ENCODE measurements around the gene COL4A6.

Gene COL4A6

DNA sequence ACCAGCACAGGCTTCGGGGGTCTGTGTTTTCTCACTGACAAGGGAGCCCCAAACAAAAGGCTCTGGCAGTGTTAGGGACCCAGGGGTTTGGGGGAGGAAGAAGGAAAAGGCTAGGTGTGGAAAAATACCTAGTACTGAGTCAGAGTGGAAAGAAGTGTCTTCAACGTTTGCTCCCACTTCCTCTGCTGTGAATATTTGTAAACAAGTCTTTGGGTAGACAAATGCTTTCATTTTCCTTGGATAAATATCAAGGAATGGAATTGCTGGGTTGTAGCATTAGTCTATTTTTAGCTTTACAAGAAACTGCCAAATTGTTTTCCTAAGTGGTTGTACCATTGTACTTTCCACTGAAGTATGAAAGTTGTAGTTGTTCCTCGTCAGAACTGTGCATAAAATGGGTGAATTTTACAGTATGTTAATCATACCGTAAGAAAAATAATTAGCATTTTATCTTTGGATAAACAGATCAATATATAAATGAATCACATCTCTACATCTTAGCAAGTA is 18.8 kb upstream of the COL4A6 start:
- H3K4me3 ChIP-seq (ENCODE audit: low read length) = no peak overlapping the region
- TF ChIP-seq, protein P1, sequence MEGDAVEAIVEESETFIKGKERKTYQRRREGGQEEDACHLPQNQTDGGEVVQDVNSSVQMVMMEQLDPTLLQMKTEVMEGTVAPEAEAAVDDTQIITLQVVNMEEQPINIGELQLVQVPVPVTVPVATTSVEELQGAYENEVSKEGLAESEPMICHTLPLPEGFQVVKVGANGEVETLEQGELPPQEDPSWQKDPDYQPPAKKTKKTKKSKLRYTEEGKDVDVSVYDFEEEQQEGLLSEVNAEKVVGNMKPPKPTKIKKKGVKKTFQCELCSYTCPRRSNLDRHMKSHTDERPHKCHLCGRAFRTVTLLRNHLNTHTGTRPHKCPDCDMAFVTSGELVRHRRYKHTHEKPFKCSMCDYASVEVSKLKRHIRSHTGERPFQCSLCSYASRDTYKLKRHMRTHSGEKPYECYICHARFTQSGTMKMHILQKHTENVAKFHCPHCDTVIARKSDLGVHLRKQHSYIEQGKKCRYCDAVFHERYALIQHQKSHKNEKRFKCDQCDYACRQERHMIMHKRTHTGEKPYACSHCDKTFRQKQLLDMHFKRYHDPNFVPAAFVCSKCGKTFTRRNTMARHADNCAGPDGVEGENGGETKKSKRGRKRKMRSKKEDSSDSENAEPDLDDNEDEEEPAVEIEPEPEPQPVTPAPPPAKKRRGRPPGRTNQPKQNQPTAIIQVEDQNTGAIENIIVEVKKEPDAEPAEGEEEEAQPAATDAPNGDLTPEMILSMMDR (conservative IDR thresholded peaks at IDR 0.05; ENCODE audit: low read depth, low read length) = no peak
- DNase-seq (ENCODE audit: low read depth) = no peak

DNA sequence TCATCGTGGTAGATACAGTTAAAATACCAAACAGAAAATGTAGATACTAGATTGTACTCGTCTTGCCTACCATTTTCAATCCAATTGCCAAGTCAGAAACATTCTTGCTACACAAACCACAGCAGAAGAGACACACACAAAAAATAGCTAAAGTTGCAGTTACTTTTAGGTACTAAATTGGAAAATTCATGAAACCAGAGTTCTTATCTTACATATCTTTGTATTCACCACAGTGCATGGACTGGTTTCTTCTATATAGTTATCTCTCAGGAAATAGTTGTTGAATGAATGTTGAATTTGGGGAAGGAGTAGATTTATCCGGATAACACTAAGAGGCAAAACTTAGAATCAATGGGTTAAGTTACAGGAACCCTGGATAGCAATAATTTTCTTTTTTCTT is 15.6 kb upstream of the COL4A6 start:
- TF ChIP-seq, protein P1 (conservative IDR thresholded peaks at IDR 0.05; ENCODE audit: low read depth, low read length) = no peak
- no peak overlapping the region for H3K4me3 ChIP-seq (ENCODE audit: low read length)
- no peak for DNase-seq (ENCODE audit: low read depth)

DNA sequence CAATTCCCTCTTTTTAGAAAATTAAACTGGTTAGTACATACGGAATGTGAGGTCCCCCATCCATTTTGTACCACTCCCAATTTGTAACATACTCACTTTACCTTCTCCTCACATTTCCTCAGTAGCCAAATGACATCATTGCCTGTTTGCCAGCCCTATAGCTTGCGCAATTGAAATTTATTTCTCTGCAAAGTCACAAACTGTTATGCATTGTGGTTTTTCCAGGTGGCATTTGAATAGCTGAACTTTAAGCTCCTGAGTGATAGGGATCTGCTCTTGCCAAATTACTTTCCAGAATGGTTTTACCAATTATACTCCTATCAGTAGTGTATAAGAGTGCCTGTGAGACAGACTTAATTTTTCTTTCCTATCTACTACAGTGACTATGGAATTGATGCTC is 9.1 kb upstream of the COL4A6 start:
- TF ChIP-seq, protein P1 (conservative IDR thresholded peaks at IDR 0.05; ENCODE audit: low read depth, low read length) = no peak
- no peak overlapping the region for H3K4me3 ChIP-seq (ENCODE audit: low read length)
- DNase-seq (ENCODE audit: low read depth) = no peak

DNA sequence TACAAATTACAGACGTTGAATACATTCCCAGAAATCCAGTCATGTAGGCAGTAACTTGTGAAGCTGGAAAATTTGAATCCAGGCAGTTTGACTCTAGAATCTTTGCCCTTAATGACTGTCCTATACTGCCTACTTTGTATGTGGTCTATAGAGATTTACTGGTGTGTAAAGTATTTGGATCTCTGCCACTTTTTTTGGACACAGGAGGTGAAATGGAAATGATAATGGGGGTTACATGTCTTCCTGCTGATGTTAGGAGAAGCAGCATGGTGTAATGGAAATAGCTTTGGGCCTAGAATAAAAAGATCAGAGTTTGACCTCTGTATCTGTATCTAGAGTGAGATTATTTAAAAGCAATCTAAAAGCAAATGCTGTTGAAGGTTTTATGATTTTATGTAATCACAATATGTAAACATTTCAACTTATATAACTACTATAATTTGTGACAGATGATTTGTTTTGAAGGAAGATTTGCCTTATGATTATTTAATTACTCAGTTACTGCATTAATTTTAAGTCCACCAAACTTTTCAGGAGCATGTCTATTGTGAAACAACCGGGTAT is 4.8 kb upstream of the COL4A6 start:
- DNase-seq (ENCODE audit: low read depth) = no peak
- no peak overlapping the region for H3K4me3 ChIP-seq (ENCODE audit: low read length)
- TF ChIP-seq, protein P1 (conservative IDR thresholded peaks at IDR 0.05; ENCODE audit: low read depth, low read length) = no peak

DNA sequence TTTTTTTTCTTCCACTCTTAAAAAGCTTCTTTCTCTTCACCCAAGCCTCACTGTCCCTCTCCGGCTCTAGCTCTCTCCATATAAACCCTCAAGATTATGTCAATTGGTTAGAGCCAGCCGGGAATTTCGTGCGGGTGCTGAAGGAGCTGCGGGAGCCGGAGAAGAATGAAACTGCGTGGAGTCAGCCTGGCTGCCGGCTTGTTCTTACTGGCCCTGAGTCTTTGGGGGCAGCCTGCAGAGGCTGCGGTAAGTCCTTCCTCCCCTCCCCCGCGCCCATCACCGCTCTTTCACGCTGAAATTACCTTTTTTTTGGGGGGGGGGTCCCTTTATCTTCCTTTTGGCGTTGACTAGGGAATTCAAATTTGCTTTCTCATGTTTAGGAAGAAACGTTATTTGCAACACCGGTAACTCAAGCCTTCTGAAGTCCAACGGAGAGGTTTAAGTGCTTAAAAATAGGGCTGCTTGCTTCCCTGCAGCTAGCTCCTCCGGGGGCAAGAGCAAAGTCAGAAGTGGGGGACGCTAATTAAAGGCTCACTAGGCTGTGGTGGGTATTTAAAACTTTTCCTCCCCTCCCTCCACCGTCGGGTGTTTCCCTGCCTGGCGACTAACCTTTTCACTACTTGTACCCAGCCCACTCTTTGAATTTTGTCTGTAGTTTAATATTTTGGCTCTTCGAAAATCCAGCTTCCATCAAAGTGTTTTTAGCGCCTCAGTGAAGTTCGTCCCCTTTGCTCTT is 1.9 kb upstream of the COL4A6 start:
- TF ChIP-seq, protein P1 (conservative IDR thresholded peaks at IDR 0.05; ENCODE audit: low read depth, low read length) = no peak
- H3K4me3 ChIP-seq (ENCODE audit: low read length) = peak overlapping the region; percentile 75
- no peak for DNase-seq (ENCODE audit: low read depth)

DNA sequence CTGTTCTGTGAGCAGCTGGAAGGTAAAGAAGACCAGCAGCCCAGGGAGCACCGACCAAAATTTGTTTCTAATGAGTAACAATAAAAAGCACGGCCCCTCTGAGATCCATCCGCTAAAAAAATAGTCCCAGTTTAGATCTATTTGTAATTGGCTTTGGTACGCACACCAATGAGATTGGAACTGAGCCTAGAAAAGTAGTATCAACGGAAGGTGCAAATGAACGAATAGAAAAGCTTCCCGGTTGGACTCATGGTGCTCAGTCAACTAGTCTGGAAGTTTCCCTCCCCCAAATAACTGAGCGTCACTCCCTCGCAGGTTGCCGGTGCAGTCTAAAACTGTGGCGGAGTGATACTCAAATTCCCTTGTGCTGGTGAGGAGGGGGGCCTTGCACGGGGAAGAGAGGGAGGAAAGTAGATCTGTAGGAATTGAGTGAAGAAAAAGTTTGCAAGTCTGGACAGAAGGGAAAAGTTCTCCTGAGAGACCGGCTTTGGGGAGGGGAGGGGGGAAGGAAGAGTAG is 1.3 kb upstream of the COL4A6 start, which contains the start of gene COL4A5:
Gene COL4A5, plus strand, starts transcription at position 413 of the 517 bp plus-strand sequence. CDS start 288 bp downstream, outside the sequence.
- TF ChIP-seq, protein P1 (conservative IDR thresholded peaks at IDR 0.05; ENCODE audit: low read depth, low read length) = no peak
- H3K4me3 ChIP-seq (ENCODE audit: low read length) = peak within 1 kb of the TSS; percentile 75
- peak; percentile 62 for DNase-seq (ENCODE audit: low read depth)
